Activated T-helper 1 cell treated with Interleukin-2 at 50 U/mL for 16 hours (primary cell): ENCODE results near the gene EGR4.
A peak's percentile ranks its signal among the peaks of the same experiment; 100 is the strongest.

ENCODE experiments used
- DNase-seq: peaks from one replicate; pipeline ENCODE4 v3.0.0-alpha.2; 2020; ENCODE audit warnings: low read depth

Gene EGR4

DNA sequence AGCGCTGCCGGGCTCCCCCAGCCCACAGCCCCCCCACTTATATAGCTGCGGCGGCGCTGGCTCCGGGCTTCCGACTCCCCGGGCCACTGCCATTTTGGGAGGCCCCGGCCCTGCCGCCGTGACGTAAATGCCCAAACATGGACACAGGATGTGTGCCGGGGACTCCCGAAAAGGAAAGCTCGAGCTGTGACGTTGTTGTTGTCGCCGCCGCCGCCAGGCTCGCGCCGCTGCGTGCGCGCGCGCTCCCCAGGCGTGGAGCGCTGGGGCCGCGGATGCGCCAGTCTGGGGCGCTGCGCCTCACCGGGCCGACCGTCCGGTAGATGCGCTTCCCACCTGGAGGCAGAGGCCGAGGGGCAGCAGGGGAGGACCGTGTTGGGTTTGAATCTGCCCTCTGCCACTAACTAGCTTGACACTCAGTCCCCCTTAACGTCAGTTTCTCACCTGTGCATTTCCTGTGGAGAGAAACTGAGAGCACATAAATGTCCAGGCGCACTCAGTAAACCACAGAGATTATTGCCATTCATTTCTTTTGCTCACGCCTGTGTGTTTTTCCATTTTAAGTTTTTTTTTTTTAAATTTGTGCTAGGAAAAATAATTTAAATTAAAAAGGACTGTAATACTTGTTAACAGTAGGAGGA lies at the start of gene EGR4:
Gene EGR4, minus strand, starts transcription at position 15 of the 638 bp plus-strand sequence. CDS start 231 bp downstream, outside the sequence.
- peak; percentile 77 for DNase-seq

DNA sequence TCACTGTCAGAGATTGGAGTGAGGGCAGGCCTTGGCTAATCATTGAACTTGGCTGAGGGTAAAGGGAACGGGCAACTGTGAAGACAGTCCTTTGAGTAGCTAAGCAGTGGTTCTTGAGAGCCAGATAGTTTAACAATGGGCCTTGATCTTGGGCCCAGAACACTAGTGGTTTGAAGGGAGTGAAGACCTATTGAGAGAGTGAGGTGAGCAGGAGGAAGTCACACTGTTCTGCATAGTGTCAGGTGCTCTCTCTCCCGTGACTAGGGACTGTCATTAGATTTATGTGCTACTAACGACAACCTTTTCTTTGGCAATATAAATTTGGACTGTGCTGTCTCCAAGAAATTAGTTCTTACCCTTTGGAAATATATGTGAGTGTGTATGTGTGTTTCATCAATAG lies 47.7 kb upstream of the EGR4 start:
- DNase-seq = no peak

DNA sequence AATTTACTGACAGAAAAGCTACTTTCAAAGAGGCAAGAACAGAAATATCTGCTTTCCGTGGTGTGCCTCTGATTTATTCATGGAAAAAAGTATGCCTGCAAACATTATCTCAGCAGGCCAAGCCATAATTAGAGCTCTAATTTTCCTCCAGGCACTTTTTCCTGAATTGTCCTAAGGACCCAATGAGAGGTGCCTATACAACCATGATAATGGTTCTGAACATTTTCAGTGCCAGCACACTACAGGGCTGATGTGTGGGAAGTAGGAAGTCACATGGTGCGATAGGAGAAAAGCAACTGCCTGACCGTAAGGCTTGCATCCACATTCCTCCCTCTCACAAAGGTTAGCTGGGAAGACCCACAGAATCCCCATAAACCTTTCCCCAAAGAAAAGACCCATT lies 45.9 kb upstream of the EGR4 start:
- DNase-seq = no peak

DNA sequence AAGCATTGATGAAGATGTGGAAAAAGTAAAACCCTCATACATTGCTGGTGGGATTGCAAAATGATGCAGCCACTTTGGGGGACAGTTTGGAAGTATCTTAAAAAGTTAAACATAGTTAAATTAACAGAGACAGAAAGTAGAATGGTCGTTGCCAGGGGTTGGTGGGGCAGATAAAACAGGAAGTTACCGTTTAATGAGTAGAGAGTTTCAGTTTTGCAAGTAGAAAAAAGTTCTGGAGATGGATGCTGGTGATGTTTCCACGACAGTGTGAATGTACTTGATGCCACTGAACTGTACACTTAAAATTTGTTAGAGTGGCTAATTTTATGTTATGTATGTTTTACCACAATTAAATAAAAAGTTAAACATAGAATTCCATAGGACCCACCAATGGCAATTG lies 44.5 kb upstream of the EGR4 start:
- no peak for DNase-seq

DNA sequence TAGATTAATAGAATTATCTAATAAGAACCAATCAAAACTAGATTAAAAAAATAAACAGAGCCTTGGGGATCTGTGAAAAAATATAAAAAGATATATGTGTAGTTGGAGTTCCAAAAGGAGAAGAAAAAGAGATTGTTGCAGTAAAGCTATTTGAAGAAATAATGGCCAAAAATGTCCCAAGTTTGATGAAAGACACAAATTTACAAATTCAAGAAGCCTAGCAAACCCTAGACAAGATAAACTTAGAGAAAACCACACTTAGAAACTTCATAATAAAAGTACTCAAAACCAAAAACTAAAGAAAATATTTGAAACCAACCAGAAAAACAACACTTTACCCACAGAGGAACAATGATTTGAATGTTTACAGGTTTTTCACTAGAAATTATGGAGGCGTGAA lies 41.3 kb upstream of the EGR4 start:
- DNase-seq = no peak

DNA sequence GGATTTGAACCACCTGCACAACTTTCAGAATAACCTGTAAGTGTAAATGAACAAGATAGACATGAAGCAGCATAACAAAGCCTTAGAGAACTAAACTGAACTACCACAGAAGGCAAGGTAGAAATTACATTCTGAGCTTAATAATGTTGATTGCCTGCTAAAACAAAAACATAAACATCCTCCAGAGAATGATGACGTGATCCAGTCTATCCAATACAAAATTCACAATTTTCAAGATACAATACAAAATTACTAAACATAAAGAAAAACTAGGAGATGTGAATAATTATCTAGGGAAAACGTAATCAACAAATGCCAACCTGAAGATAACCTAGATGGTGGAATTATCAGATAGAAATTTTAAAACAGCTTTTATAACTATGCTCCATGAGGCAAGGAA lies 40.7 kb upstream of the EGR4 start:
- no peak for DNase-seq

DNA sequence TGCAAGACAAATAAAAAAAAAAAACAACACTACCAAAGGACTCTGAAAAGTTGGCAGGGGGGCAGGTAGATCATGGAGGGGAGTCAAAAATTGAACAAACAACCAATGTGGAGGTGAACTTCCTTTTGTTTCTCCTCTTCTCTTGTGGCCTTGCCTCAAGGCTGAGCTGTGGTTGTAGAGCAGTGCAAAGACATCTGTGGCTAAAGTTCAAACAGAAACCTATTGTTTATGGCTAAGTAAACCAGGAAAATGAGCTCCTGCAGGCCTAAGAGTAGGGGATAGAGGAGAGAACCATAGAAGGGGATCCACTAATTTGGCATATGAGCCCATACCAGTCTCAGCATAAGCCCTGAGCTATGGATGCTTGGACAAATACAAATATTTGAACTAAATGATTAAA lies 40.2 kb upstream of the EGR4 start:
- DNase-seq = no peak

DNA sequence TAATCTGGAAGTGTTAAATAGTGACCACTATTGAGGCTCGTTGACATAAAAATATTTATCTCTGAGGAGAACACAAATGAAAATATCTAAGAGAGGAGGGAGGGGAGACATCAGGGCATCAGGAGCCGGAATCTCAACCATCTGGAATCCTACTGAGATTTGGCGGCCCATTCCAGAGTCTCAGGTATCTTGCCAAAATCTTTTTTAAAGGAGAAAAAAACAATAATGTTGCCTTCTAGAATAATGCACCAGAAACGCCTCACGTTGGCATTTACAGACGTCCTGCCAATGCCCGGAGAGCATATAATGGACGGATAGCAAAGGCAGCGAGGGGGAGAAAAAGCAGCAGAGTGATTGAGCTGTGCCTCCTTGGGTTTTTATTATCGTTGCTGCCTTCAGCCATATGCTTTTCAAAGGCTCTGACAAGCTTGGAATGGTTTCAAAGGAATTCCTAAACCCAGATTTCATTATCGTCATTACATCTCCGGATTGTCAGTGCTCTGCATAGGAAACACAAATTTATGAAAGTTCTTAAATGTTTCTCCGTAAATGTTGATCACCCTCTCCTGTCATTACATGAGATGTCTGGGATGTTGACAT lies 30.9 kb upstream of the EGR4 start:
- DNase-seq = no peak

DNA sequence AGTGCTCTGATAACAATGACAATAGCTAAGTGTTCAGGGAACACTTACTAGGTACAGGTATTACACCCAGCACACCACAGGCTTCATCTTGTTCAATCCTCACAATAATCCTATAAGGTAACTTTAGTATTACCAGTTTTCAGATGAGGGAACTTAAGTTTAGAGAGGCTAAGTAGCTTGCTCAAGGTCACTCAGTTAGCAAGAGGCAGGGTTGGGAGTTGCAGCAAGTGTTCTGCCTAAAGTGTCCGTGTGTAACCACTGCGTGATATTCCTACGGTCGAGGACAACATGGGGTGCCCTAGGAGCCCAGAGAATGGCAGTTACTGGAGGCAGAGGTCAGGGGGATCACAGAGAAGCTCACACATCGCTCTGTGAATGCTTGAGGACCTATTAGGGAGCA lies 30.2 kb upstream of the EGR4 start:
- no peak for DNase-seq

DNA sequence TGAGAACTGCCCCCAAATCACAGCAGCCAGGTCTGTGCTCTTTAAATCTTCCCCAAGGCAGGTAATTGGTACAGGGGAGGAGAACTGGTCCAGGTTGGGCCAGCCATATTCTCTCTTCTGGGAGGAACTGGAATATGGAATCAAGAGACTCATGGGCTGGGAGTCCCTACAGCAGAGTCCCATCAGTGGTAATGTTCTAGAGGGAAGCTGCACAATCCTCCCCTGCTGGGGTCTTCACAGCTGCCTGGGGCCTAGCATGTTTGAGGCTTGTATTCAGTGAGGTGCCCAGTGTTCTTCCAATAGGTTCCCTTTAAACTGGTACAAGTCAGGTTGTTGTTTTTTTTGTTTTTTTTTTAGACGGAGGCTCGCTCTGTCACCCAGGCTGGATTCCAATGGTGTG lies 21.1 kb upstream of the EGR4 start:
- no peak for DNase-seq

DNA sequence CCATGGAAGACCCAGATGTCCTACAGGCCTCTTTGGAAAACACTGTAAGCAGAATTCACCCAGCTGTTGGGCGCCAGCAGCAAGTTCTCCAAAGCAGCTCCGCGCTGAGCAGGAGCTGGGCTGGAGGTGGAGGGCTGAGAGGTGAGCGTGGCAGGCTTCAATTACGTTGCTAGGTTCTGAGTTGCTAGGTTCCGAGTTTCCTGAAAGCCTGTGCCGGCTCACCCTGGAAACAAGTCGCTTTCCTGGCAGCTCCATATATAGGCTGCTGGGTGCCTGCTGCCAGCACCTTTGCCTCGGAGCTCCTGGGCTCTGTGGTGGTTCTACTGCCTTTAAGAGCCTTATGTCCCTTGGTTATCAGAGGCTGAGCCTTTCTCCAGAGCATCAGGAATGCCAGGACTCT lies 14.4 kb upstream of the EGR4 start:
- no peak for DNase-seq

DNA sequence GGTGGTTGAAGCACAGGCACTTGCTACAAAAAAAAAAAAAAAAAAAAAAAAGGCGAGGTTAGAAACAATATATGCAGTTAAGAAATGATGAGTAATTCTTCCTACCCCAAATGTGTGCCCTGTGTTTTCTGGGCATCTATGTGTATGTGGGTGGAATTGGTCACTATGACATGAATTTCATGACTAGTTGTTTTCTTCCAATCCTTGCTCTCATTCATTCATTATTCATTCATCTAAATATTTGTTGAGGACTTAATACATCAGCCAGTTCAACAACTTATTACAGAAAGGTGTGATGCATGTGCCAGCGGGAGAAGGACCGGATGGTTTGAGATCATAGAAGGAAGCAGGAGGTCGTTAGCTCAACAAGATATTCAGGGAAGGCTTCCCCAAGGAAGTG lies 8.3 kb upstream of the EGR4 start:
- DNase-seq = no peak

DNA sequence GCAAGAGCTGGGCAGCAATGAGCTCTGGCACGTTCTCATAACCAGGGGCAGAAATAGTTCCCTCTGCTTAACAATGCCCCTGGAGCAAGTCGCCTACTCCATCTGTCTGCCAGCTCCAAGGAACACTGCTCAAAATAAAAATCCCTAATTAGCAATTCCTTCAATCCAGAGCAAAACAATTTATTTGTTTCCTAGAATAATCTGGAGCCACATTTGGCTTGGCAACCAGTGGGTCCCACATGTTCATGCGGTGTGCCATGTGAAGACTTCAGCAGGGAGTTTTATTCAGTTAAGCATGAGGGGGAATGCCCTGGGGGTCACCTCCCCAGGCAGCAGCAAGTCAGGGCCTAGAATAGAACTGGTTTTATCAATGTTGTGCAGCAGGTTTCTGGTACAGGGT lies 7.6 kb upstream of the EGR4 start:
- DNase-seq = no peak

DNA sequence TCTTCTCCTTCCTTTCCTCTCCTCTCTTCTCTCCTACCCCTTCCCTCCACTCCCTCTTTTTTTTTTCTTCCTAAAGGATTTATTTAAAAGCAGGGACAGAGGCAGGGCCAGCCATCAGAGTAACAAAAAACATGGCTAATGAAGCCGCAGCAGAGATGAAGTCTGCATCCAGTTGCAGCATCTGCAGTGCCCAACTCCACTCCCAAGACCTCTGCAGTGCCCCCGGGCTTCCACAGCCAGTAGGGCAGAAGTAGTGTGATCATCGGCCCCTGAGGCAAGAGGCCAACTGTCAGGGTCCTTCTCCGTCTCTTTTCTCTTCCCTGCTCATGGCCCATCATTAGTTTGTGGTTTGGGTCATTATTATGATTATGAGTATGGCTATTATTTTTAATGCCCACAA lies 4.2 kb upstream of the EGR4 start:
- no peak for DNase-seq

DNA sequence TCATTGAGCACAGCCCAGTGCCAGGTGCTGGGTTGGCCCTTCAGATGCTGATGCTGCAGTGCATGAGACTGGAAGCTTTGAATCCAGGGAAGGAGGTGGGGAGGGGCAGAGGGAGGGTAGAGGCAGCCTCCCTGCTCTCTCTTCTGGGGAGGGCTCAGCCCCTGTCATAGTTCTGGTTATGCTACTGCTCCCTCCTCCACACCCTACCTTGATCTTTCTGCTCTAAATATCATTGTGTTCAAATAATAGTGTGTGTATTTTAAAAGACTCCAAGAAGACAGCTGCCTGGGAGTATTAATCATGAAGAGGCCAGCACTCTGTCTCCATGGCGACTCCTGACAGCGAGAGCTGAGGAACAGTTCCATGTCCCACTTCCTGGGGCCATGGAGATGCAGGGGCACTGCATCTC lies 3.8 kb upstream of the EGR4 start:
- DNase-seq = no peak

DNA sequence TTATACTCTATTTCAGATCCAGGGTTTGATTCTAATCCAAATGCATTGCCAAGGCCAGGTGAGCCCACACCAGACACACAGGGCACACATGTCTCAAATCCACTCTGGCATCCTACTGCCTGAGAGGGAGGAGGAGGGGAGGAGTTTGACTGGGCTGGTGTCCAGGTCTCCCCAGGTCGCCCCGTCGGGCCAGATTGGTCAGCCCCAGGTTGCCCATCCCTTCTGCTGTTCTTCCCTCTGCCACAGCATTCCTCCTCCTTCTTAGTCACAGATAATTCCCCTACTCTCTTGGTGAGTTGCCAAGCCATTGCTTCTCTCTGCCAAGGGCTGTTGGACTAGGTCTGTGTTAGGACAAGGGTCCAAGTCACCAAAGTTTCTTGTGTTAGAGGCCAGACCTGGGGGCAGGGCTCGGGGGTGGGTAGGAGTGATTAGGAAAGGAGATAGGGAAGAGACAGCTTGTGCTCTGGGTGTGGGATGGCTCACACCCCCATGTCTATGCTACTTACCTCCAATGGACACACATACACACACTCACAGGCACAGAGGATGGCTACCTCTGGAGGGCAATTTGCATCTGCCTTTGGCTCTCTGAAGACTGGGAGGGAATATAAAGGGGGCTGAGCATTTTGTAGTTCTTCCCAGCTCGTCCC lies 2.5 kb upstream of the EGR4 start:
- no peak for DNase-seq

DNA sequence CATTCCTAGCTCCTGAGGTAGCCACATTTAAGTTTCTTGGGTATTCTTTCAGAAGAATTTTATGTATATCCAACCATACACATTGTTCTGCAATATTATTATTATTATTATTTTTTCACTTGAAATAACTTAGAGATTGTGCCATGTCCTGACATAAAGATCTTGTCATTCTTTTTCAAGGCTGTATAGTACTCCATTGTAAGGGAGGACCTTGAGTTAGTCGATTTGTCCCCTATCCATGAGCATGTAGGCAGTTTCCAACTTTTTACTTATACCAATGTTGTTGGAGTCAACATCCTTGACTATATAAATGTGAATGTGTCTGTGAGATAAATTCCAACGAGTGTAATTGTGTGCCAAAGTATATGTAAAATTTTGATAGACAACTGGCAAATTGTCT lies 891 bp upstream of the EGR4 start:
- DNase-seq = no peak

DNA sequence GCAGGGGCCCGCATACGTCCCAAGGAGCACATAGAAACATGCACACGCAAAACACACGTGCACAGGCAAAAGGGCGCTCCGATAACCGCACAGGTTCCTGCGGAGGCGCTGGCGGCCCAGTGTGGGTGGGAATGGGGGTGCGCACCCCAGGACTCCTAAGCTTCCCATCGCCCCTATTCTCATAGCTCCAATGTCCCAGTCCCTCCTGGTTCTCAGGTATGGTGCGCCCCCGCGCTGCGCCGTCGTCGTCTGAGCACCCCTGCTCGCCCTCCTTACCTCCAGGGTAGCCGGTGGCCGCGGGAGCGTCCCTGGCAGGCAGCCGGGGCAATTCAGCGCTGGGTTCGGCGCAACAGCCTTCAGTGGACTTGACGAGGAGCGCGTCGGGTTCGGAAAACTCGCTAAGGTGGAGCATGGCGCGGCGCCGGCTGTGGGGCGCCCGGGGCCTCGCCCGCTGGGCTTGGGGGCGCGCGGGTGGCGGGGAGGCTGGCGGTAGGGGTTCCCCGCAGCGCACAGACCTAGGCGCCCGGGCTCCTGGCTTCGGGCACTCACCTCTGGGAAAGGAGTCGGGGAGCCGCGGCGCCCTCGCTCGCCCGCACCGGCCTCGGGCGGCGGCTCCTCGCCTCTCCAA lies 328 bp downstream of the EGR4 start:
- no peak for DNase-seq

DNA sequence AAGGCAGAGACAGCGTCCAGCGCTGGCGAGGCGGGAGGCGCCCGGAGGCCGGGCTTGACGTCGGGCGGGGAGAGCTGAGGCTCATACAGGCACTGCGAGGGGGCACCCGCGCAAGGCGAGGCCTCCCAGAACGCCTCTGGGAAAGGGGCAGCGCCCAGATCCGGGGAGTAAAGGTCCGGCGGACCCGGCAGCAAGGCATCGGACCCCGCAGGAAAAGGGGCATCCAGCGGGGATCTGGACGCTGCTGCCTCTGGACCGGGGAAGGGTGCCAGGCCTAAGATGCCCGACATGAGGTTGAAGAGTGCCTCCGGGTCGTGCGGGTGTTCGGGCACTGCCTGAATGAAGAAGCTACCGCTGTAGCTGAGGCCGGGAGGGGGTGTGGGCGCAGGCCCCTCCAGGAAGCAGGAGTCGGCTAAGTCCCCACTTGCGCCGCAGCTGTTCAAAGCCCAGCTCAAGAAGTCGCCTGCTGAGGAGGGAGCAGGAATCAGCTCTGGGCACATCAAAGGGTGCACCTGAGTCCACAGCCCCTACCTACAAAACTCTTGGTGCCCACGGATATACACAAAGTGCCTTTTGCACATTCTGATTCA lies 937 bp downstream of the EGR4 start:
- DNase-seq = no peak

DNA sequence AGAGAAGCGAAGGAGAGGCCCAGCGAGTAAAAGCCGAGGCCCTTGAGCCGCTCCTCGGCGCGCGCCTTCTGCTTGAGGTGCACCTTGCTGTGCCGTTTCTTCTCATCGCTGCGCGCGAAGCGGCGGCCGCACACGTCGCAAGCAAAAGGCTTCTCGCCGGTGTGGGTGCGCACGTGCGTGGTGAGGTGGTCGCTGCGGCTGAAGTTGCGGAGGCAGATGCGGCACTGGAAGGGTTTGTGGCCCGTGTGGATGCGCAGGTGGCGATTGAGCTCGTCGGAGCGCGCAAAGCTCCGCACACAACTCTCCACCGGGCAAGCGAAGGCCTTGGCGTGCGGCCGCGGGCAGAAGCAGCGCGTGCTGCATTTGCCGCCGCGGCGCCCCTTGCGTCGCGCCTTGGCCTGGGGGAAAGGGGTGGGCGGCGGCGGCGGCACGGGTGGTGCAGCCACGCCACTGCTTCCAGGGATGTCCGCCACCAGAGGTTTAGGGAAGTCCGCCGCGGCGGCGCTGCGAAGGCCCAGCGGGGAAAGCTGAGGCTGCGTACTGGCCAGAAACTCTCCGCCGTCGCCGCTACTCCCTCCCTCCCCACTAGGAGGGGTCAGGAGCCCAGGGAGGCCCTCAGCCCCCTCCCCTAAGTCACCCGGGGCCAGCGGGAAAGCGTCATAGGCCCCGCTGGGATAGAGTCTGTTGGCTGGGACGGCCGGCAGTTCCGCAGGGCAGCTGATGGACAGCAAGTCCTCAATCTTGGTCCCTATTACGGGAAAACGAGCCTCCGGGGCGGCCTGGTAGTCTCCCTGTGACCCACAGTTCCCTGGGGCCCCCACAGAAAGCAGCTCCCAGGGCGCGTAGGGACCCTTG lies 1.7 kb downstream of the EGR4 start:
- DNase-seq = no peak

DNA sequence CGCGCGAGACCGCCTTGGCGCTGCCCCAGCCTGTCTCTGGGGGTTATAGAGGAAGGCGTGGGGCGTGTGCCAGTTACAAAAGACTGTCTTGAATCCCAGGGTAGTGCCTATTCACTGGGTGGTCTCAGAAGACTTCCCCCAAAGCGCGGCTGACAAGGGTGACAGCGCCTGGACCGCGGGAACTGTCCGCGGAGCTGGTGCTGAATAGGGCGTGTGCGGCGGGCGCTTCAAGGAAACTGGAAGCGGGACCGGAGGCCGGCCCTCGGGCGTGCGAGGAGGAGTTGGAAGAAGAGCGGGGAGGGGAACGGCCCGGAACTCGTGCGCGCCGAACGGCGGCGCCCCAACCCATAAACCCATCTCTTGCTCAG lies 2.3 kb downstream of the EGR4 start:
- peak; percentile 20 for DNase-seq
